Fibroblast of peridontal ligament (primary cell): ENCODE measurements around the gene NDUFAF8.

Experiments used
- DNase-seq: peaks from one replicate; pipeline ENCODE4 v3.0.0-alpha.2; 2010; ENCODE audit errors: extremely low read depth

Gene NDUFAF8

GRCh38 chr17:81273698-81274470 lies 34.8 kb downstream of the NDUFAF8 start:
- no peak for DNase-seq

GRCh38 chr17:81274471-81274855 lies 35.3 kb downstream of the NDUFAF8 start:
- no peak for DNase-seq

- no peak for DNase-seq
Measured at GRCh38 chr17:81276781-81277180, 37.7 kb downstream of the NDUFAF8 start.

GRCh38 chr17:81277421-81277820 lies 38.3 kb downstream of the NDUFAF8 start:
- DNase-seq, result peak; percentile 16

GRCh38 chr17:81277946-81278693 lies 39.0 kb downstream of the NDUFAF8 start:
- peak; percentile 34 for DNase-seq

- no peak for DNase-seq
Measured at GRCh38 chr17:81278831-81279230, 39.7 kb downstream of the NDUFAF8 start.

- DNase-seq, result no peak
Measured at GRCh38 chr17:81279278-81280275, 40.5 kb downstream of the NDUFAF8 start.

- DNase-seq, result no peak
Measured at GRCh38 chr17:81280571-81280970, 41.5 kb downstream of the NDUFAF8 start.

- no peak for DNase-seq
Measured at GRCh38 chr17:81282141-81282540, 43.0 kb downstream of the NDUFAF8 start.

- DNase-seq, result no peak
Measured at GRCh38 chr17:81282876-81283275, 43.8 kb downstream of the NDUFAF8 start.

- DNase-seq, result peak; percentile 57
Measured at GRCh38 chr17:81285179-81285878, 46.2 kb downstream of the NDUFAF8 start.

GRCh38 chr17:81285894-81286293 lies 46.8 kb downstream of the NDUFAF8 start:
- no peak for DNase-seq

GRCh38 chr17:81286491-81287145 lies 47.5 kb downstream of the NDUFAF8 start:
- no peak for DNase-seq

- no peak for DNase-seq
Measured at GRCh38 chr17:81287152-81287551, 48.0 kb downstream of the NDUFAF8 start.

- DNase-seq, result no peak
Measured at GRCh38 chr17:81287741-81288430, 48.8 kb downstream of the NDUFAF8 start.

GRCh38 chr17:81288715-81289114 lies 49.6 kb downstream of the NDUFAF8 start:
- DNase-seq, result no peak

- no peak for DNase-seq
Measured at GRCh38 chr17:81289627-81290026, 50.5 kb downstream of the NDUFAF8 start.

- no peak for DNase-seq
Measured at GRCh38 chr17:81290230-81290629, 51.1 kb downstream of the NDUFAF8 start.
